ENCODE data around the gene AHI1. TPM values are rescaled to one million over a fixed set of nuclear protein-coding genes. Genes with fewer than 3 reads are reported as not detected.

AHI1 gene
- total RNA-seq, 2 experiments from 2014 or later, result 21.4 to 33.9 TPM

DNA sequence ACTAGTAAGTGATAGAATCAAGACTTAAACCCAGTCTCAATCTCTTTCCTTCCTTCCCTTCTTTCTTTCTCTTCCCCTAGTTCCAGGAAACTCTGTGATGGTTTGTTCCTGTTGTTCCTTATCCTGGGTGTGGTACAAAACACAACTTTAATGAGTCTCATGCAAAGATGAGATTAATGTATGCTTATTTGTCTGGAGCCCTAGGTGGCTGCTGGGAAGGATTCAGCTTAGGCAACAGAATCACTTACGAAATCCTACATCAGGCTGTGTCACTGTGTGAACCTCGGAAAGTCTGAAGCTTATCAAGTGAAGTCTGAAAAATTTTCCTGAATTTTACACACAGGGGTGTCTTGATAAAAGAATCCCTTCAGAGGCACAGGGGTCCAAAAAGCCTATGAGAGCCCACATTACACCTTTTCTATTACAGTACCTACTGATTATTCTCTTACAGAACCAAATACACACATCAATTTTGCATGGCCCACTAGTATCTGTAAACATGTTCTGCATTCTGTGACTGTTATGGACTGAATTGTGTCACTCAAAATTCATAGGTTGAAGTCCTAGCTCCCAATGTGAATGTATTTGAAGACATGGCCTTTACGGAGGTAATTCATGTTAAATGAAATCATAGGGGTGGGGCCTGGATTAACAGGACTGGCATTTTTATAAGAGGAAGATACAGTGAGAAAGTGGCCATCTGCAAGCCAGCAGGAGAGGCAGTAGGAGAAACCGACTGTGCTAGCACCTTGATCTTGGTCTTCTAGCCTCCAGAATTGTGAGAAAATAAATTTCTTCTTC, 171.7 kb downstream of the AHI1 start:
- intact Hi-C loops (cut with micrococcal nuclease; ENCODE audit: unreplicated experiment), result no loop called here
- H3K4me2 ChIP-seq (ENCODE audit: low read length), result no peak overlapping the region
- no peak overlapping the region for H2AFZ ChIP-seq (ENCODE audit: low read length)
- DNase-seq (ENCODE audit: low spot score), result no peak
- H3K4me3 ChIP-seq (ENCODE audit: low read depth, low read length, poor library complexity, severe bottlenecking), result no peak overlapping the region
- no peaks in the 10 kb centered on the region for H4K20me1 ChIP-seq (ENCODE audit: insufficient read depth, low read length)
- TF ChIP-seq EZH2phosphoT487 (IDR thresholded peaks at IDR 0.05; ENCODE audit: borderline replicate concordance, low read depth, low read length), result no peak
- no peak for TF ChIP-seq CTCF (conservative IDR thresholded peaks at IDR 0.05; ENCODE audit: low read length)
- no peaks in the 10 kb centered on the region for H3K9me3 ChIP-seq (ENCODE audit: low read length)
- no TSS peak for BruUV-seq (replicated peaks)
- no peak overlapping the region for H3K27ac ChIP-seq (ENCODE audit: low read depth, low read length, poor library complexity, severe bottlenecking)
- H3K36me3 ChIP-seq (ENCODE audit: insufficient read depth, low read length), result no peaks in the 10 kb centered on the region
- H3K9me2 ChIP-seq (ENCODE audit: insufficient read depth, low read length), result no peaks in the 10 kb centered on the region
- POLR2A ChIA-PET, result interaction anchor here (0.6 to 1.8 kb wide), 4 partner anchors 14 to 1268 kb away, joined by 3 to 5 read pairs (median 4); no protein-coding TSS in a partner anchor
- H3K4me1 ChIP-seq (ENCODE audit: insufficient read depth, low read length, poor library complexity, severe bottlenecking), result peaks cover 19% of the 10 kb centered on the region
- no peaks in the 10 kb centered on the region for H3K79me2 ChIP-seq (ENCODE audit: insufficient read depth, low read depth, low read length)
- CTCF ChIA-PET (ENCODE audit: unreplicated experiment), result interaction anchor here (0.5 kb wide), 1 partner anchor 56 kb away, joined by 3 read pairs; no protein-coding TSS in a partner anchor

GRCh38 chr6:135324531-135324930, 173.0 kb downstream of the AHI1 start:
- Histone ChIP-seq H3K9me3 (ENCODE audit: low read length) (no peaks in the 10 kb centered on the region), H3K79me2 (ENCODE audit: insufficient read depth, low read depth, low read length) (no peaks in the 10 kb centered on the region), H3K9me2 (ENCODE audit: insufficient read depth, low read length) (no peaks in the 10 kb centered on the region), H3K4me3 (ENCODE audit: low read depth, low read length, poor library complexity, severe bottlenecking) (no peak overlapping the region), H3K36me3 (ENCODE audit: insufficient read depth, low read length) (no peaks in the 10 kb centered on the region), H3K27ac (ENCODE audit: low read depth, low read length, poor library complexity, severe bottlenecking) (no peak overlapping the region), H4K20me1 (ENCODE audit: insufficient read depth, low read length) (no peaks in the 10 kb centered on the region), H3K4me1 (ENCODE audit: insufficient read depth, low read length, poor library complexity, severe bottlenecking) (peaks cover 25% of the 10 kb centered on the region), H3K4me2 (ENCODE audit: low read length) (no peak overlapping the region), H2AFZ (ENCODE audit: low read length) (no peak overlapping the region)
- intact Hi-C loops (cut with micrococcal nuclease; ENCODE audit: unreplicated experiment), result no loop called here
- no peak for DNase-seq (ENCODE audit: low spot score)
- ChIA-PET CTCF (ENCODE audit: unreplicated experiment) (interaction anchor here (0.6 kb wide), 1 partner anchor 671 kb away, joined by 3 read pairs; no protein-coding TSS in a partner anchor), POLR2A (interaction anchor here (2.0 kb wide), 1 partner anchor 54 kb away, joined by 5 read pairs; no protein-coding TSS in a partner anchor)
- BruUV-seq (replicated peaks), result no TSS peak
- TF ChIP-seq EZH2phosphoT487 (IDR thresholded peaks at IDR 0.05; ENCODE audit: borderline replicate concordance, low read depth, low read length) (no peak), CTCF (conservative IDR thresholded peaks at IDR 0.05; ENCODE audit: low read length) (no peak)

DNA sequence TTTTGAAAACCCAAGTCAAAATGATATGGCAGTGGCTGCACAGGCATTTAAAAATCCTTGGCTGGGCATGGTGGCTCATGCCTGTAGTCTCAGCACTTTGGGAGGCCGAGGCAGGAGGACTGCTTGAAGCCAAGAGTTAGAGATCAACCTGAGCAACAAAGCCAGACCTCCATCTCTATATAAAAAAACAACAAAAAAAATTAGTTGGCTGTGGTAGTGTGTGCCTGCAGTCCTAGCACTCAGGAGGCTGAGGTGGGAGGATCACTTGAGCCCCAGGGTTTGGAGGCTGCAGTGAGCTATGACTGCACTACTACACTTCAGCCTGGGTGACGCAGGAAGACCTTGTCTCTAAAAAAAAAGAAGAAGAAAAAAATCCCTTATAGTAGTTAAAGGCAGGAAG, 173.6 kb downstream of the AHI1 start:
- H3K9me3 ChIP-seq (ENCODE audit: low read length), result no peaks in the 10 kb centered on the region
- TF ChIP-seq CTCF (conservative IDR thresholded peaks at IDR 0.05; ENCODE audit: low read length) (no peak), EZH2phosphoT487 (IDR thresholded peaks at IDR 0.05; ENCODE audit: borderline replicate concordance, low read depth, low read length) (no peak)
- peaks cover 25% of the 10 kb centered on the region for H3K4me1 ChIP-seq (ENCODE audit: insufficient read depth, low read length, poor library complexity, severe bottlenecking)
- ChIA-PET CTCF (ENCODE audit: unreplicated experiment) (no interaction called here), POLR2A (interaction anchor here (0.8 to 2.3 kb wide), 4 partner anchors 11 to 54 kb away, joined by 3 to 6 read pairs (median 5); no protein-coding TSS in a partner anchor)
- H3K79me2 ChIP-seq (ENCODE audit: insufficient read depth, low read depth, low read length), result no peaks in the 10 kb centered on the region
- peak overlapping the region; percentile 61; the same call in 1 of the 2 replicates for H2AFZ ChIP-seq (ENCODE audit: low read length)
- H3K4me3 ChIP-seq (ENCODE audit: low read depth, low read length, poor library complexity, severe bottlenecking), result no peak overlapping the region
- no peaks in the 10 kb centered on the region for H3K36me3 ChIP-seq (ENCODE audit: insufficient read depth, low read length)
- no peaks in the 10 kb centered on the region for H3K9me2 ChIP-seq (ENCODE audit: insufficient read depth, low read length)
- no TSS peak for BruUV-seq (replicated peaks)
- H4K20me1 ChIP-seq (ENCODE audit: insufficient read depth, low read length), result no peaks in the 10 kb centered on the region
- no peak for DNase-seq (ENCODE audit: low spot score)
- no peak overlapping the region for H3K27ac ChIP-seq (ENCODE audit: low read depth, low read length, poor library complexity, severe bottlenecking)
- no peak overlapping the region for H3K4me2 ChIP-seq (ENCODE audit: low read length)
- intact Hi-C loops (cut with micrococcal nuclease; ENCODE audit: unreplicated experiment), result no loop called here
